ENCODE results near the gene BTBD16.

BTBD16 gene

GRCh38 chr10:122323941-122324675 lies 53.0 kb downstream of the BTBD16 start:
- DNase-seq: no peak

GRCh38 chr10:122325235-122325634 lies 54.1 kb downstream of the BTBD16 start:
- DNase-seq: no peak

DNA sequence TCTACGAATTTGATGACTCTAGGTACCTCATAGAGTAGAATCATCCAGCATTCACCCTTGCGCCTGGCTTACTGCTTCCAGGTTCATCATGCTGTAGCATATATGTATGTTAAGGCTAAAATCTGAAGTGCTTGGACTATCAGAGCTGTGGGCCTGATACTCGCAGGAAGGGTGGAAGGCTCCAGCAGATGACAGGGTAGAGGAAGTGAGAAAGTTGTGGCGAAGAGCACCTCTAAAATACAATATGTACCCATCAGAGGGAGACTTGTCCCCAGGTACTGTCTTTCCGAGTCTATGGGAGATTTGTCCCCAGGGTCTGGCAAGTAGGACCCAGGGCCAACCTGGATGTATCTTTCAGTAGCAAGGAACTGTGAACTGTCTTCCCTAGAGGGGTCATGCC lies 55.3 kb downstream of the BTBD16 start:
- no peak for DNase-seq

GRCh38 chr10:122326806-122327205 lies 55.7 kb downstream of the BTBD16 start:
- no peak for DNase-seq

DNA sequence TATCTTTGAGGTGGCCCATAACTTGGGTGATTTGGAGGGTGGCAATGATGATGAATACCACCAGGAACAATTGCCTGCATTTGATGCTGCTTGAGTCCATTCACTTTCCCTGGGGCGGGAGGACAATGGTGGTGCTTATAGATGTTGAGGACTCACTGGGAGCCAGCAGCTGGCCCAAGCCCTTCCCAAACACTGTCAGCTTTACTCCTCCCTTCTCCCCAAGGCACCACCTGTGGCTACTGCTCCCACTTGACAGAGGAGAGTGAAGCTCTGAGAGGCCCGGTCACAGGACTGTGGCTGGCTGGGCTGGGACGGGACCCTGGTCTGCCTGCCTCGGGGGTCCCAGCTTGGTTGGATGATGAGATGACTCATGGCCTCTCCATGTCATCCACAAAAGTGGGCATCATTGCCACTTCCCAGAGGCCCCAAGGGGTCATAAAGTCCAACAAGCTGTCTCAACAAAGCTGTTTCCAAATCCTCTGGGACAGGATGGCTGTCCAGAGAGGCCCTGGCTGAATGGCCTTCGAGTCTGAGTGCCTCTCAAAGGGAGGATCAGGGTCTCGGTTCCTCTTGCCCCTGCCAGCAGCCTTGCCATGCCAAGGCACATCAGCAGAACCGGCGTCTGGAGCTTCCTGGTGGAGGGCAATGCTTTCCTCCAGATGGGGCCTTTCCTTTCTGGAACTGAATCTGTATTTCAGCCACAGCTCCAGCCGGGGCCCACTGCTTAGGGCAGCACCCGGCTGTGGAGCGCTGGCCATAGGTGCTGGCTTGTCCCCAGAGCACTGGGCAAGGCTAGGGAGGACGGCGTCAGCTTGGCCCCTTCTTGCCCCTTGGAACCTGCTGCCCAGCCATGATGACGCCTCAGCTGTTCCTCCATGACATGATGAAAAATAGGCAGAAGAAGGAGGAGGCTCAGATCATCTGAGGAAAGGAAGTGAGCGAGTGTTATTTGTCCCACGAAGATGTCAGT lies 56.4 kb downstream of the BTBD16 start:
- no peak for DNase-seq

GRCh38 chr10:122328676-122329075 lies 57.6 kb downstream of the BTBD16 start:
- DNase-seq: no peak

GRCh38 chr10:122329416-122329815 lies 58.3 kb downstream of the BTBD16 start:
- no peak for DNase-seq

- DNase-seq: no peak
Observed at GRCh38 chr10:122331100-122331499, 60.0 kb downstream of the BTBD16 start.

DNA sequence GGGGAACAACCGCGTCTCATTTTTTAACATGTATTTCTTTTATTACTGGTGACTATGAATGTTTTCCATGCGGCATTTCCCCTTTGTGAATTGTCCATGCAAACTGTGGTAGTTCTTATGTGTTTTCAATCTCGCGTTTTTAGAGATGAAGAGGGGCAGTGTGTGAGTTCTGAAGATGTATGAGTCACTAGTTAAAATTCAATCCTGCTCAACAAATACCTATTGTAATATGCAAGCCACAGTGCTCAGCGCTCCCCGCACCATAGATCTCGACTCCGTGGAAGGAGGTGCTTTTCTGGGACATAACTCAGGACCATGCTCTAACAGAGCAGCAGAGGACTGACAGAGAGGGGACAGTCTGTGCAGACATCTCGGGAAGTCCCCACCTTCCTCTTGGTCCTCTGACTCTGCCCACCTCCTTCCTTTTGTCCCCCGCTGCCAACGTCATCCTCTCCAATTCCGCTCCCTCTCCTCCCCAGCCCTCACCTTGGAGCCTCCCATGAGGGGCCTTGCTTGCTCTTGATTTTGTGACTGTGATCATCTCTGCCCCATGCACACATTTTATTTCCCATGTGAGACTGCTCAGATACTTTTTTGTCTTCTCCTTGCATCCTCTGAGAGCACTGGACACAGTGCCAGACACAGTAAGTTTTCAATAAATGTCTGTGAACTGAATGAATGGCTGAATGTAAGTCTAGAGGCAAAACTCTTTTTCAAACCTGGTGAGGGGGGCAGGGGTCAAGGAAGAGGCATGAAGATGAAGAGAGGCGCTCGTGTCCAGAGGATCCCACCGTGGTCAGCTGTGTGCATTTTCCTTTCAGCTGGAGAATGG lies 60.7 kb downstream of the BTBD16 start:
- no peak for DNase-seq

DNA sequence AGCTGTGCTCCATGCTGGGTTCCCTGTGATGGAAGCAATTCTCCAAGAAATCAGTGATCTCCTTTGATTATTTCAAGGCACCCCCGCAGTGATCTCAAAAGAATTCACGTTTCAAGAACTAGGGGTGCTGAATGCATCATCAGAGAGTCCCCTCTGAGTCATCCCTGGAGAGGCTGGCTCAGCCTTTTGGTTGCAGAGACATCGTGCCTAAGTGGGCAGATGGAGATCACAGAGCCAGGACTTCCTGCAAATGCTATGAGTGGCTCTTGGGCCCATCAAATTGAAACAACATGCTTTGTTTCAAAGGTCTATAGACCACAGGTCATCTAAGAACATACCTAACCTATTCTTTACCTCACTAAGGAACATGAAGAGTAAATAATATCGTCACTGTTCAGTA lies 61.9 kb downstream of the BTBD16 start:
- DNase-seq: no peak

- no peak for DNase-seq
Observed at GRCh38 chr10:122336332-122336731, 65.2 kb downstream of the BTBD16 start.

GRCh38 chr10:122336961-122337360 lies 65.9 kb downstream of the BTBD16 start:
- DNase-seq: no peak

DNA sequence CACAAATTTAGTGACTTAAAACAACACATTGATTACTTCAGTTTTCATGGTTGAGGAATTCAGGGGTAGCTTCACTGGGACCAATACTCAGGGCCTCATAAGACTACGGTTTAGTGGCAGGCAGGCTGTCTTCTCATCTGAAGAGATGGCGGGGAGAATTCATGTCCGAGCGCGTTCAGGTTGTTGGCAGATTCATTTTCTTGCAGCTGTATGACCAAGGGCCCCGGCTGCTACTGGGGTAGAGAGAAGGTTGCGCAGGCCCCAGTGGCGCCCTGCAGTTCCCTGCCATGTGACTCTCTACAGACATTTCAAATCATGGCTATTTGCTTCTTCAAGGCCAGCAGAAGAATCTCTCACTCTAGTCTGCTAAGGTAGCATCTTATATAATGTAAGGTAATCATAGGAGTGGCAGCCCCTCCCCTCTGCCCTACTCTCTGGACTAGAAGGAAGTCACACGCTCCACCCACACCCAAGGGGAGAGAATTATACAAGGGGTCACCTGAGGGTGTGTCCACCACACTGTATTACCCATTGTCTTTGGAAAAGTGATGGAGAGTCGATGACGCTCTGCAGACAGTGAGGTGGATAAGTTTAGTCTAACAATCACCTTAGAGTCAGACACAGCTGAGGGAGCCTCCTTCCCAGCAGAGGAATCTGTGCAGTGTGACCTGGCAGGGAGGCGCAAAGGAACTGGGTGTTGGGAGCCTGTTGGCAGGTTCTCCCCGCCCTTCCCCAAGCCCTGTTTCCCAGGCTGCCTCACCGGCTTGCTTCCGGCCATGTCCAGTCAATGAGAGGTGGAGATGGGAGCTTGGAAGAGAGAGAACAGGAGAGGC lies 67.7 kb downstream of the BTBD16 start:
- DNase-seq: no peak

DNA sequence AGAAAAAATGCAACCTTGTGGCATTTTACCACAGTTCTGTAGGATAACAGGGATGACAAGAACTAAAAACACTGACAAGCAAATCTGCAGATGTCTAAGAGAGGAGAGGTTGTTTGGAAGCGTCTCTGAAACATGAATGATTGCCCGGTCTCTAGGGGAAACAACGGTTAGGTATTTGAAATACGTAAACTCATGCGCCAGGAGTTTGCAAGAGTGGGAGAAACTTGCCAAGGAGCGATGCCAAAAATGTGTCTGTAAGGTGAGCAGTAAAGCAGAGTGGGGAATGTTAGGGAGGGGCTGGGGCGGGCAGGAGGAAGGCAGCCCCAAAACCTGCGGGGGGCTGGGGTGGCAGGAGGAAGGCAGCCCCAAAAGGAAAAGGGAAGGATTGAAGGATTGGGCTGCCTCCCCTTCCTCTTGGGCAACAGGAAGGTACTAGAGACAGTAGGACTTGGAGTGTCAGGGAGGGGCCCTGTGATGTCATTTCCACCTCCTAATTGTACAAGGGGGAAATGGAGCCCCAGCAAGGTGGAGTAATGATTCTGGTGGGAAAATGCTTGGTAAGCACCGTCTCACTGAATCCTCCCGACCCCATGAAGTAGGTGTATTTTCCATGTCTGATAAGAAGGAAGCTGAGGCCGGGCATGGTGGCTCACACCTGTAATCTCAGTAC lies 70.2 kb downstream of the BTBD16 start:
- no peak for DNase-seq

DNA sequence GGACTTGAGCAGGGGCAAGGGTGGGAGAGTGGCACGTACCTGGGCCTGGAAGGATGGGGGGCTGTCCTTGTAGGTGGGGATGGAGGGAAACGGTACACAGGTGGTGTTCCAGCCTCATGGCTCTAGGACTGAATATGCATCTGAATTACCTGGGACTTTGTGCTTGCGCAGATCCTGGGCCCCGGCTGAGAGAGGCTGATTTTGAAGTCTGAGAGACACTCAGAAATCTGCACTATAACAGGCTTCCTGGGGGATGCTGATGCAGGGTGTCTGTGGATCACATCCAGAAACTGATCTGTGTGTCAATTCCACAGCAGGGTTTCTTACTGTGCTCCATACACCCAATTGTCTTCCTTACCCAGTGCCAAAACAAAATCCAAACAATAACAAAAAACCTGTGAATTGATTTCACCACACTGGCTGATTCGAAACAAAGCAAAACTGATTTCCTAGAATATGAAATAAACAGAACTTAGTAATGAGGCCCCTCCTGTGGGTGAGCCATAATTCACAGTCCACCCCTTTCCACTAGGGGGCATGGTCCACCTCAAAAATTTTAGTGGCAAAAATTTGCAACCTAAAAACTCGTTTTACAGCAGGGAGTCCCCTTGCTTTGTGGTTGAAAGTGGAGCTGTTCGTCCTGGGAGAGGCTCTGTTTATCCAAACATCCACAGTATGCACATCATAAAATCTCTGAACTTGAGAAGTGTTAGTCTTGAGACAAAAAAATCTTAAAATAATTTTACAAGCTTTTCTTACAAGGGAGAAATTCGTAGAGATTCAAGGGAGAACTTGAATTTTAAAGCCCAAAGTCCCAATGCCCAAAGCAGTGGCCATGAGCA lies 71.4 kb downstream of the BTBD16 start:
- DNase-seq: no peak

- no peak for DNase-seq
Observed at GRCh38 chr10:122343135-122343800, 72.2 kb downstream of the BTBD16 start.

GRCh38 chr10:122343936-122344335 lies 72.8 kb downstream of the BTBD16 start:
- DNase-seq: no peak

- no peak for DNase-seq
Observed at GRCh38 chr10:122344741-122345258, 73.7 kb downstream of the BTBD16 start.

GRCh38 chr10:122346326-122346950 lies 75.3 kb downstream of the BTBD16 start:
- DNase-seq: no peak

Data from NCI-H187 treated with DMSO at 0.1 percent for 48 hours (cell line).